Measurements from ENCODE around the gene RAB8A.

The RAB8A gene

GRCh38 chr19:16112778-16113177, 1.1 kb downstream of the RAB8A start:
- no peak for TF ChIP-seq CTCF (IDR thresholded peaks at IDR 0.05)

GRCh38 chr19:16113727-16114126, 2.0 kb downstream of the RAB8A start:
- intact Hi-C loops (cut with DNase I; ENCODE audit: low total_unique reads): loop anchor here (5.0 to 10.0 kb wide), 2 partner anchors 71 kb away; partner anchors contain the start of gene FAM32A
- Histone ChIP-seq H3K9me3 (no peaks in the 10 kb centered on the region), H3K36me3 (peaks cover 8 to 16% (median 14%) of the 10 kb centered on the region in 3 donors), H3K27me3 (no peaks in the 10 kb centered on the region), H3K4me3 (no peak overlapping the region), H3K4me1 (peaks cover 0 to 49% (median 31%) of the 10 kb centered on the region in 4 donors), H3K27ac (no peak overlapping the region)
- TF ChIP-seq CTCF (IDR thresholded peaks at IDR 0.05): no peak
- no peak for DNase-seq

More at GRCh38 chr19:16112778-16113177, 1.1 kb downstream of the RAB8A start:
- Histone ChIP-seq H3K36me3 (peaks cover 0 to 6% (median 4%) of the 10 kb centered on the region in 3 donors), H3K27me3 (no peaks in the 10 kb centered on the region), H3K27ac (peak overlapping the region; percentile 87 to 97), H3K4me3 (peak overlapping the region; percentile 88 to 96), H3K4me1 (peaks cover 0 to 49% (median 31%) of the 10 kb centered on the region in 4 donors), H3K9me3 (no peaks in the 10 kb centered on the region)
- no peak for DNase-seq
- intact Hi-C loops (cut with DNase I; ENCODE audit: low total_unique reads): loop anchor here (5.0 to 10.0 kb wide), 2 partner anchors 70 to 72 kb away; partner anchors contain the start of gene FAM32A

GRCh38 chr19:16115301-16116039, 3.8 kb downstream of the RAB8A start:
- H3K36me3 ChIP-seq: peaks cover 22 to 33% (median 29%) of the 10 kb centered on the region in 3 donors
- no peak for TF ChIP-seq CTCF (IDR thresholded peaks at IDR 0.05)

GRCh38 chr19:16116067-16116466, 4.4 kb downstream of the RAB8A start:
- intact Hi-C loops (cut with DNase I; ENCODE audit: low total_unique reads): loop anchor here (10.0 kb wide), 1 partner anchor 69 kb away; the partner anchor contains the start of gene FAM32A
- TF ChIP-seq CTCF (IDR thresholded peaks at IDR 0.05): no peak
- Histone ChIP-seq H3K4me3 (no peak overlapping the region), H3K9me3 (no peaks in the 10 kb centered on the region), H3K4me1 (peaks cover 0 to 41% (median 25%) of the 10 kb centered on the region in 4 donors), H3K36me3 (peaks cover 24 to 39% (median 35%) of the 10 kb centered on the region in 3 donors), H3K27me3 (no peaks in the 10 kb centered on the region), H3K27ac (no peak overlapping the region)
- no peak for DNase-seq

More at GRCh38 chr19:16115301-16116039, 3.8 kb downstream of the RAB8A start:
- Histone ChIP-seq H3K4me1 (peaks cover 0 to 47% (median 31%) of the 10 kb centered on the region in 4 donors), H3K27me3 (no peaks in the 10 kb centered on the region), H3K9me3 (no peaks in the 10 kb centered on the region), H3K27ac (no peak overlapping the region), H3K4me3 (no peak overlapping the region)
- intact Hi-C loops (cut with DNase I; ENCODE audit: low total_unique reads): loop anchor here (10.0 kb wide), 1 partner anchor 69 kb away; the partner anchor contains the start of gene FAM32A
- DNase-seq: no peak

GRCh38 chr19:16117594-16118033, 5.9 kb downstream of the RAB8A start:
- no peak overlapping the region for H3K4me3 ChIP-seq
- TF ChIP-seq CTCF (IDR thresholded peaks at IDR 0.05): no peak
- no peaks in the 10 kb centered on the region for H3K9me3 ChIP-seq
- intact Hi-C loops (cut with DNase I; ENCODE audit: low total_unique reads): loop anchor here (10.0 kb wide), 1 partner anchor 67 kb away; the partner anchor contains the start of gene FAM32A
- no peak overlapping the region for H3K27ac ChIP-seq
- peaks cover 0 to 33% (median 18%) of the 10 kb centered on the region in 4 donors for H3K4me1 ChIP-seq
- H3K27me3 ChIP-seq: no peaks in the 10 kb centered on the region
- DNase-seq: no peak
- peaks cover 39 to 55% (median 50%) of the 10 kb centered on the region in 3 donors for H3K36me3 ChIP-seq
